Uterus (tissue), 4 donors: ENCODE measurements around the gene ZBTB46. TPM values are rescaled to one million over a fixed set of nuclear protein-coding genes. Genes with fewer than 3 reads are reported as not detected.

Source experiments
- DNase-seq, 2 donors: peaks; one replicate each; pipeline ENCODE4 v3.0.0-alpha.2; 2019 to 2020
- H3K27ac ChIP-seq, 2 donors: fragments of 200-600 bp; sonication (generic); 1 replicate in 1 of 2; 2 replicates in 1 of 2; pipeline ENCODE4 v1.5.1; 2016 to 2018
- H3K27me3 ChIP-seq, 2 donors: fragments of 200-600 bp; sonication (generic); one replicate each; pipeline ENCODE4 v1.5.1; 2018 to 2019; ENCODE audit warnings: control low read depth in 1 of 2
- H3K36me3 ChIP-seq, 2 donors: fragments of 200-600 bp; sonication (generic); one replicate each; pipeline ENCODE4 v1.5.1; 2019; ENCODE audit warnings: control low read depth in 1 of 2
- H3K4me1 ChIP-seq, 2 donors: fragments of 200-600 bp; sonication (generic); one replicate each; pipeline ENCODE4 v1.5.1; 2018 to 2019; ENCODE audit warnings: control low read depth in 1 of 2
- H3K4me3 ChIP-seq, 2 donors: fragments of 200-600 bp; sonication (generic); 1 replicate in 1 of 2; 2 replicates in 1 of 2; pipeline ENCODE4 v1.5.1; 2018 to 2019; ENCODE audit warnings: mild to moderate bottlenecking in 1 of 2
- H3K9me3 ChIP-seq, 2 donors: fragments of 200-600 bp; sonication (generic); one replicate each; pipeline ENCODE4 v1.5.1; 2019; ENCODE audit warnings: control low read depth in 1 of 2
- POLR2A ChIP-seq, 2 donors: fragments of 450-650 bp; IDR thresholded peaks; one replicate each; pipeline ENCODE4 v1.6.1; 2016; ENCODE audit warnings: antibody characterized with exemption in 2 of 2, mild to moderate bottlenecking in 1 of 2, moderate library complexity in 1 of 2
- intact Hi-C: fragments of 100-400 bp; cut with DNase I; formaldehyde crosslinking; loops from one replicate; pipeline ENCODE4 v1.15.1; 2023; ENCODE audit warnings: low total_unique reads
- total RNA-seq, 4 donors: library from RNA; depleted of rRNA in 3 of 4; stranded (reverse); fragments of >200 nt in 3 of 4; gene quantifications; one replicate each; pipeline versions ENCODE4 v1.1.0 to v1.2.4, GENCODE V29; 2014 to 2023
- TF ChIP-seq, protein P1 (sequence below), 4 experiments: fragments of 200-600 bp in 2 of 4; fragments of 450-650 bp in 2 of 4; sonication (generic) in 2 of 4; IDR thresholded peaks; one replicate each; pipeline ENCODE4 v1.5.1; 2016 to 2019; ENCODE audit warnings: antibody characterized with exemption in 4 of 4, mild to moderate bottlenecking in 2 of 4, moderate library complexity in 1 of 4
- donor health status: DM: yes; HTN: yes; CAD: no.

The ZBTB46 gene
- total RNA-seq, 4 donors from 2014 or later: 5.0 to 62.8 (median 38.8) TPM

GRCh38 chr20:63771046-63771707 is 59.9 kb downstream of the ZBTB46 start:
- H3K36me3 ChIP-seq: no peaks in the 10 kb centered on the region

DNA sequence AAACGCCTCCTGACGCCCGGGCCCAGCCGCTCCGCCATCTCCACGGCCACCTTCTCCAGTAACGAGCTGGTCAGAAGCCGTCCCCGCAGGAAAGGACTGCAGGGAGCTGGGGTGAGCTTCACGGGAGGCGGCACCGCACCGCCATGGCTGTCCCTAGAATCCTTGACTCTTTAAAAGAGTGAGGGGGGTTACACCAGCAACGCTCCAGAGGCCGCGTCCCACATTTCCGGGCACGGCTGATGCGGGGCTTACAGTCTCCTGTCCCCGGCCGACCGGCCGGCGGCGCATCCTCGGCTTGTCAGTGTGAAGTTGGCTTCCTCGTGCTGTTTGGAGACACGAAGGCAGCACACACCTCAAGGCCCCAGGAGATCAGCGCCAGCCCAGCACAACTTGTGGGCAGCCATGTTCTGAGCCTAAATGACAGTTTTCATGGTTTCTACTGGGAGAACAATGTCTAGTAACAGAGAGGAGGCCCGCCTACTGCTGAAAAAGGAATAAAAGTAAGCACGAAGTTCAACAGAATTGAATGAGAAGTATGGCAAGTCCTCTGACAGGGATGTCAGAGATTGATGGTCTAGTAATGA is 61.1 kb downstream of the ZBTB46 start:
- TF ChIP-seq, protein P1, sequence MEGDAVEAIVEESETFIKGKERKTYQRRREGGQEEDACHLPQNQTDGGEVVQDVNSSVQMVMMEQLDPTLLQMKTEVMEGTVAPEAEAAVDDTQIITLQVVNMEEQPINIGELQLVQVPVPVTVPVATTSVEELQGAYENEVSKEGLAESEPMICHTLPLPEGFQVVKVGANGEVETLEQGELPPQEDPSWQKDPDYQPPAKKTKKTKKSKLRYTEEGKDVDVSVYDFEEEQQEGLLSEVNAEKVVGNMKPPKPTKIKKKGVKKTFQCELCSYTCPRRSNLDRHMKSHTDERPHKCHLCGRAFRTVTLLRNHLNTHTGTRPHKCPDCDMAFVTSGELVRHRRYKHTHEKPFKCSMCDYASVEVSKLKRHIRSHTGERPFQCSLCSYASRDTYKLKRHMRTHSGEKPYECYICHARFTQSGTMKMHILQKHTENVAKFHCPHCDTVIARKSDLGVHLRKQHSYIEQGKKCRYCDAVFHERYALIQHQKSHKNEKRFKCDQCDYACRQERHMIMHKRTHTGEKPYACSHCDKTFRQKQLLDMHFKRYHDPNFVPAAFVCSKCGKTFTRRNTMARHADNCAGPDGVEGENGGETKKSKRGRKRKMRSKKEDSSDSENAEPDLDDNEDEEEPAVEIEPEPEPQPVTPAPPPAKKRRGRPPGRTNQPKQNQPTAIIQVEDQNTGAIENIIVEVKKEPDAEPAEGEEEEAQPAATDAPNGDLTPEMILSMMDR (IDR thresholded peaks at IDR 0.05): no peak
- no peak for TF ChIP-seq POLR2A (IDR thresholded peaks at IDR 0.05)
- Histone ChIP-seq H3K27ac (no peak overlapping the region), H3K9me3 (no peaks in the 10 kb centered on the region), H3K36me3 (no peaks in the 10 kb centered on the region), H3K4me1 (no peaks in the 10 kb centered on the region), H3K4me3 (no peak overlapping the region), H3K27me3 (no peaks in the 10 kb centered on the region)
- DNase-seq: no peak
- intact Hi-C loops: no loop called here

More at GRCh38 chr20:63771046-63771707, 59.9 kb downstream of the ZBTB46 start:
- intact Hi-C loops: no loop called here
- TF ChIP-seq POLR2A (IDR thresholded peaks at IDR 0.05): no peak
- TF ChIP-seq, protein P1 (IDR thresholded peaks at IDR 0.05): no peak
- H3K9me3 ChIP-seq: no peaks in the 10 kb centered on the region
- H3K27me3 ChIP-seq: no peaks in the 10 kb centered on the region
- DNase-seq: no peak
- H3K27ac ChIP-seq: no peak overlapping the region
- H3K4me1 ChIP-seq: no peaks in the 10 kb centered on the region
- H3K4me3 ChIP-seq: no peak overlapping the region

DNA sequence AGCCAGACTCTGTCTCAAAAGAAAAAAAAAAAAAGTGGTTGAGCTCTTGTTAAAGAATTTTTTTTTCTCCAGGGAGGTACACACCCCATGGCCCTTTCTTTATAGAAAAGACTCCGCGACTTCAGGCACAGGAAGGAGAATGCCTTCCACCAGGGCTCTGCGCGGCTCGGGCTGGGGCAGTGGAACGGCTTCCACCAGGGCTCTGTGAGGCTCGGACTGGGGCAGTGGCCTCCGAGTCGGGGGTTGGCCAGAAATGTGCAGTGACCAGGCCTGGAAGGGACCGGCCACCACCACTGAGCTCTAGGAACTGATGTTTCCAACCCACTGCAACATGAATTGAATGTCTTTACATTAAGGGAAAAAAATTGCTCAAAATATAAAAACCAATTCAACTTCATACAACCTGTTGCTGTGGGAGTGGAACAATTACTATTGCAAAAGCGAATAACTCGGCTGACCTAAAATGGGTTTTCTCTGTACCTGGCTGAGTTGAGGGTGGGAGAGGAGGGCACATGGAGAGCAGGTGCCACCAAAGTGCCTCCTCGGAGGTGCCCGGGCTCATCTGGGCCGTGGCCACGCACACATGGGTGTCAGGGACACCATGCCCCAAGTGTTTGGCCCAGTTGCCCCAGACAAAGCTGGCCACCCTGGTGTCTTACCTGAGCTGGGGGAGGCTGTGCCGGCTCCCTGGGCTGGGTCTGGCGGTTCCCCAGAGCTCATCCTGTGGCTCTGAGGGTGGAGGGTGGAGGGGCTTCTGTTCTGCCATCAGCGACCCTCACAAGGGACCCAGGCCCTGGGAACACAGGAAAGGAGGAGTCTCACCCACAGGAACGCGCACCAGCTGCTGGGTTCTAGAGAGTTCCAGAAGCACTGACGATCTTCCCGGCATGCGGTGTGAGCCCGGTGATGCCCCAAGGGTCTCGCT is 62.2 kb downstream of the ZBTB46 start:
- H3K36me3 ChIP-seq: no peaks in the 10 kb centered on the region
- H3K4me3 ChIP-seq: no peak overlapping the region
- no peaks in the 10 kb centered on the region for H3K9me3 ChIP-seq
- no peaks in the 10 kb centered on the region for H3K4me1 ChIP-seq
- TF ChIP-seq POLR2A (IDR thresholded peaks at IDR 0.05): no peak
- TF ChIP-seq, protein P1 (IDR thresholded peaks at IDR 0.05): no peak
- intact Hi-C loops: no loop called here
- H3K27me3 ChIP-seq: no peaks in the 10 kb centered on the region
- H3K27ac ChIP-seq: no peak overlapping the region
- DNase-seq: no peak

- intact Hi-C loops: no loop called here
- H3K9me3 ChIP-seq: no peaks in the 10 kb centered on the region
- no peak overlapping the region for H3K27ac ChIP-seq
- H3K4me3 ChIP-seq: no peak overlapping the region
- H3K27me3 ChIP-seq: no peaks in the 10 kb centered on the region
- H3K36me3 ChIP-seq: no peaks in the 10 kb centered on the region
- no peaks in the 10 kb centered on the region for H3K4me1 ChIP-seq
- DNase-seq: no peak
- TF ChIP-seq POLR2A (IDR thresholded peaks at IDR 0.05): no peak
- TF ChIP-seq, protein P1 (IDR thresholded peaks at IDR 0.05): no peak
Measured at GRCh38 chr20:63767886-63768285, 63.2 kb downstream of the ZBTB46 start.

DNA sequence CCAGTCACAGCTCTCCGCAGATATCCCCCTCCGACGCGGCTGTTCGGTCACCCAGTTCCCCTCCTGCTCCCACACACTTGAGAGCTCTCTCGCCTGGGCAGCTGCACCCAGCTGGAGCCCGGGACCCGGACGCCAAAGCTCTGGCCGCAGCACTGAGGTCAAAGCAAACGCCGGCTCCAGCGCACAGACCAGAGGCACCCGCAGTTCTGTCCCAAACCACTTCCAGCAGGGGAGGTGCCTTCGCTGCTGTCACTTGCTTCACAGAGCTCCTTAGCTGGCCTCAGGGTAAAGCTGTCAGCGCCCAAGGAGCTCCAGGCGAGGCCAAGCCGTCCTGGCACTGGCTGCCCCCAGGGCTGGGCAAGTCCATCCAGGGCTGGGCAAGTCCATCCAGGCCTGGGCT is 63.6 kb downstream of the ZBTB46 start:
- intact Hi-C loops: no loop called here
- Histone ChIP-seq H3K9me3 (no peaks in the 10 kb centered on the region), H3K27me3 (no peaks in the 10 kb centered on the region), H3K4me3 (no peak overlapping the region), H3K4me1 (no peaks in the 10 kb centered on the region), H3K27ac (no peak overlapping the region), H3K36me3 (no peaks in the 10 kb centered on the region)
- no peak for TF ChIP-seq POLR2A (IDR thresholded peaks at IDR 0.05)
- TF ChIP-seq, protein P1 (IDR thresholded peaks at IDR 0.05): no peak
- no peak for DNase-seq
